HEK293 (cell line): ENCODE measurements around the gene AGAP1.

Experiments
- CTCF ChIA-PET: fragments of 350-600 bp; formaldehyde crosslinking; extraction: SDS; loops from one replicate; lab custom pipeline; 2021; ENCODE audit warnings: antibody characterized with exemption; lab: Yijun Ruan, JAX
- POLR2A ChIA-PET: fragments of 300-600 bp; formaldehyde crosslinking; extraction: SDS; loops from one replicate; lab custom pipeline; 2020; ENCODE audit warnings: antibody characterized with exemption, inconsistent platforms; lab: Yijun Ruan, JAX
- H3K27ac ChIP-seq: fragments of 200-500 bp; sonication (Bioruptor generic); 2 replicates; pipeline ENCODE4 v1.5.1; 2014; ENCODE audit warnings: low read depth, low read length, control low read depth, inconsistent platforms; ENCODE audit errors: extremely low read depth
- H3K36me3 ChIP-seq, 2 experiments: fragments of 200-500 bp in 1 of 2; sonication (Bioruptor generic) in 1 of 2; 1 replicate in 1 of 2; 2 replicates in 1 of 2; pipeline ENCODE4 v1.5.1; 2014 to 2017; ENCODE audit warnings: inconsistent platforms in 2 of 2, low read length in 2 of 2; ENCODE audit not compliant: control insufficient read depth in 2 of 2, insufficient read depth in 1 of 2
- H3K4me1 ChIP-seq: fragments of 200-500 bp; sonication (Bioruptor generic); 2 replicates; pipeline ENCODE4 v1.5.1; 2014; ENCODE audit warnings: mild to moderate bottlenecking, low read length, inconsistent platforms; ENCODE audit not compliant: control insufficient read depth, insufficient read depth
- H3K4me3 ChIP-seq: 2 replicates; pipeline ENCODE4 v1.5.1; 2011; ENCODE audit warnings: low read depth, mild to moderate bottlenecking, control low read depth, low read length, moderate library complexity
- H3K9me3 ChIP-seq: fragments of 200-500 bp; sonication (Bioruptor generic); 2 replicates; pipeline ENCODE4 v1.5.1; 2014; ENCODE audit warnings: low read depth, low read length, inconsistent platforms; ENCODE audit not compliant: control insufficient read depth, insufficient read depth
- BCL11A ChIP-seq: fragments of 450-650 bp; formaldehyde crosslinking; IDR thresholded peaks from 2 replicates; pipeline ENCODE4 v1.5.1; 2016; ENCODE audit warnings: low read depth, missing biosample characterization, missing genetic modification characterization
- BCL11B ChIP-seq: fragments of 450-650 bp; formaldehyde crosslinking; IDR thresholded peaks from 2 replicates; pipeline ENCODE4 v1.5.1; 2016; ENCODE audit warnings: low read depth, missing biosample characterization, missing genetic modification characterization
- MZF1 ChIP-seq: fragments of 450-650 bp; formaldehyde crosslinking; IDR thresholded peaks from 2 replicates; pipeline ENCODE4 v1.5.1; 2017; ENCODE audit warnings: missing biosample characterization, missing genetic modification characterization, borderline replicate concordance
- SP3 ChIP-seq: fragments of 450-650 bp; formaldehyde crosslinking; IDR thresholded peaks from 2 replicates; pipeline ENCODE4 v1.5.1; 2016; ENCODE audit warnings: missing biosample characterization, missing genetic modification characterization
- ZFHX2 ChIP-seq: fragments of 450-650 bp; formaldehyde crosslinking; conservative IDR thresholded peaks from 2 replicates; pipeline ENCODE4 v1.5.1; 2016; ENCODE audit warnings: missing biosample characterization, missing genetic modification characterization
- ZFP69B ChIP-seq: fragments of 450-650 bp; formaldehyde crosslinking; IDR thresholded peaks from 2 replicates; pipeline ENCODE4 v1.5.1; 2016; ENCODE audit warnings: missing biosample characterization, missing genetic modification characterization
- ZNF148 ChIP-seq: fragments of 450-650 bp; formaldehyde crosslinking; IDR thresholded peaks from 2 replicates; pipeline ENCODE4 v1.5.0; 2017; ENCODE audit warnings: missing biosample characterization, missing genetic modification characterization, borderline replicate concordance
- ZNF155 ChIP-seq: fragments of 450-650 bp; formaldehyde crosslinking; IDR thresholded peaks from 2 replicates; pipeline ENCODE4 v1.5.1; 2016; ENCODE audit warnings: missing biosample characterization, missing genetic modification characterization
- ZNF184 ChIP-seq: fragments of 450-650 bp; IDR thresholded peaks from 2 replicates; pipeline ENCODE4 v1.5.1; 2018; ENCODE audit warnings: missing biosample characterization, mild to moderate bottlenecking, missing genetic modification characterization
- ZNF19 ChIP-seq: fragments of 450-650 bp; formaldehyde crosslinking; IDR thresholded peaks from 2 replicates; pipeline ENCODE4; 2016; ENCODE audit warnings: missing biosample characterization, missing genetic modification characterization, low read depth
- ZNF211 ChIP-seq: fragments of 450-650 bp; formaldehyde crosslinking; IDR thresholded peaks from 2 replicates; pipeline ENCODE4 v1.5.1; 2016; ENCODE audit warnings: low read depth, missing biosample characterization, missing genetic modification characterization
- ZNF223 ChIP-seq: fragments of 450-650 bp; formaldehyde crosslinking; IDR thresholded peaks from 2 replicates; pipeline ENCODE4 v1.5.1; 2016; ENCODE audit warnings: missing biosample characterization, missing genetic modification characterization
- ZNF239 ChIP-seq: fragments of 450-650 bp; formaldehyde crosslinking; IDR thresholded peaks from 2 replicates; pipeline ENCODE4 v1.5.1; 2016; ENCODE audit warnings: missing biosample characterization, missing genetic modification characterization
- ZNF843 ChIP-seq: fragments of 450-650 bp; formaldehyde crosslinking; IDR thresholded peaks from 2 replicates; pipeline ENCODE4 v1.5.1; 2016; ENCODE audit warnings: missing biosample characterization, missing genetic modification characterization
- TF ChIP-seq, protein P1 (sequence below): fragments of 450-650 bp; formaldehyde crosslinking; conservative IDR thresholded peaks from 2 replicates; pipeline ENCODE4 v1.5.1; 2016; ENCODE audit warnings: low read depth, missing biosample characterization, missing genetic modification characterization
- TF ChIP-seq, protein P2 (sequence below): fragments of 450-650 bp; IDR thresholded peaks from 2 replicates; pipeline ENCODE4 v1.5.1; 2018; ENCODE audit warnings: missing biosample characterization, missing genetic modification characterization

AGAP1 gene

DNA sequence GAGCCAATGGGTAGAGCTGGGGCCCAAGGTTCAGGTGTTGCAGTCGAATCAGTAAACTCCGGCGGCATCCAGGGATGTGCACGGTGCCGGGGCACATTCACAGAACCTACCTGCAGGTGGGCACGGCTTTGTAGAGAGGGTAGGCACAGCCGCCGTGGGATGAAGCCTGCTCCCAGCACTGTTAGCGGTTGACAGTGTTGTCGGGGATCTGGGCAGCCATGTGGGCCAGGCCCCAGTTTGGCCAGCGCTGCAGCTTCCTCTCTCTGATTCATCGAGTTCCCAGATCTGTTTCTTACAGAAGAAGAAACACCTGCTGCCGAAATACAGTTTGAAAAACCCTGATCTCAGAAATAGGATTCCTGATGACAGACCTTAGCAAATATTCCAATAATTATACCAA, 274.8 kb downstream of the AGAP1 start:
- H3K36me3 ChIP-seq = peaks cover 0 to 11% of the 10 kb centered on the region in 2 experiments; a peak in 2 of 3 replicates
- H3K4me3 ChIP-seq = no peak overlapping the region
- H3K4me1 ChIP-seq = no peaks in the 10 kb centered on the region
- CTCF ChIA-PET = interaction anchor here (0.7 to 1.0 kb wide), 2 partner anchors 9 to 11 kb away, joined by 3 read pairs; no protein-coding TSS in a partner anchor
- H3K9me3 ChIP-seq = no peaks in the 10 kb centered on the region
- POLR2A ChIA-PET = no interaction called here
- no peak overlapping the region for H3K27ac ChIP-seq
- TF ChIP-seq ZNF155 (tag by site-specific recombination) = no peak

DNA sequence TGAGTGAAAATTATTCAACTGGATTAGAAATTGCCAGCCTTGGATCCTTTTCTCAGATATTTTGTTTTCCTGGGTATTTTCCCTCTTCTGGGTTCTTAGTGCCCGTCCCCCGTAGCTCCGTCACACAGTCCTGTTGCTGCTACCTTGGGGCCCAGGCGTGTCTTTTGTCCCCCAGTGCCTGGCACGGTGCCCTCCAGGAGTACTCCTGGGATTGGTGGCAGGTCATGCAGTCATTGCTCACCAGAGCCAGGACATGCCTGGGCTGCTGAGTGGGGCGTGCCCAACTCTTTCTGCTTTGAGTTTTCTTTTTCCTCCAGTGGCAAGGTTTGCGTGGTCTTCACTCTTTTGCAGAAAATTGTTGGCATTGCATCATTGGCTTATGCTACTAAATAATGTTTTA, 275.2 kb downstream of the AGAP1 start:
- ChIA-PET CTCF (interaction anchor here (0.7 to 1.0 kb wide), 2 partner anchors 9 to 11 kb away, joined by 3 read pairs; no protein-coding TSS in a partner anchor), POLR2A (no interaction called here)
- H3K36me3 ChIP-seq = peaks cover 0 to 6% of the 10 kb centered on the region in 2 experiments; a peak in 2 of 3 replicates
- H3K9me3 ChIP-seq = no peaks in the 10 kb centered on the region
- no peaks in the 10 kb centered on the region for H3K4me1 ChIP-seq
- H3K27ac ChIP-seq = no peak overlapping the region
- no peak overlapping the region for H3K4me3 ChIP-seq
- TF ChIP-seq SP3 (no peak), BCL11B (tag by site-specific recombination) (no peak), ZNF223 (no peak)
- TF ChIP-seq, all 188 proteins: peak for 0

DNA sequence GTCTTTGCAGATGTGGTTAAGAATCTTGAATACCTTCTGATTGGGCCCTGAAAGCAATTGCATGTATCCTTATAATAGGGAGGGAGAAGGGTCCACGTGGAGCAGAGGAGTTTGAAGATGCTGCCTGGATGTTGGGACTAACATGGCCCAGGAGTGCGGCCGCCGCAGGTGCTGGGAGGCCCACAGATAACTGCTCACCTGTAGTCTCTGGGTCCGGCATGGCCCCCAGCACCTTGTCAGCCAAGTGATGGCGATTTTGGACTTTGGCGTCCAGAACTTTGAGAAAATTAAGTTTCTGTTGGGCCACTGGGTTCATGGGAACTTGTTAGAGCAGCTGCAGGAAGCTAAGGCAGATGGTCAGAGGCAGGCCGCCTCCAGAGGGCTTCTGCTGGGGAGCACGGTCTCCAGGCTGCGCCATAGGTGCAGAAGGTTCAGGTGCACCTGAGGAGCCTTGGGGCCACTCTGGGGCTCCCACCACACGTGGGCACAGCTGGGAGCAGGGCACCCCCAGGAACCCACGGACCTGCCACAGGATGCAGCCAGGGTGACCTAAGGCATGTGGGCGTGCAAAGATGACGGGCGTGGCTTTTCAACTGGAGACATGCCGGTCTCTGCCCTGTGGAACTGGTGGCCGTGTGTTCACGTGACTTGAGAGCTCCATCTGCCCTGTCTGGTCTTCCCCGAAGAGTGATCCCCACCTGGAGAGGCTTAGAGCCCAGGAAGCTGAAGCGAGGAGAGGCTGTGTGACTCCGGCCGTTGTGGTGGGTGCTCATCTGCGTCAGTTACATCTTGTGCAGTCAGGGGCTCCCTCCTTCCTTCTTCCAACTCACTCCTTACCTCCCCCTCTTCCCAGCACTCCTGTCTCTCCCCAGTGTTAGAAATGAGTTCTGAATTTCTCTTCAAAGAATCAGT, 277.3 kb downstream of the AGAP1 start:
- TF ChIP-seq ZNF19 (tag by site-specific recombination) = no peak
- H3K4me1 ChIP-seq = no peaks in the 10 kb centered on the region
- ChIA-PET CTCF (interaction anchor here (0.7 to 2.3 kb wide), 3 partner anchors 9 to 410 kb away, joined by 4 to 12 read pairs (median 5); no protein-coding TSS in a partner anchor), POLR2A (no interaction called here)
- H3K9me3 ChIP-seq = no peaks in the 10 kb centered on the region
- H3K4me3 ChIP-seq = no peak overlapping the region
- peaks cover 0 to 5% of the 10 kb centered on the region in 2 experiments; a peak in 2 of 3 replicates for H3K36me3 ChIP-seq
- no peak overlapping the region for H3K27ac ChIP-seq

- H3K4me1 ChIP-seq = no peaks in the 10 kb centered on the region
- CTCF ChIA-PET = interaction anchor here (0.5 kb wide), 1 partner anchor 11 kb away, joined by 3 read pairs; no protein-coding TSS in a partner anchor
- POLR2A ChIA-PET = no interaction called here
- H3K36me3 ChIP-seq = peaks cover 0 to 5% of the 10 kb centered on the region in 2 experiments; a peak in 1 of 3 replicates
- no peaks in the 10 kb centered on the region for H3K9me3 ChIP-seq
- H3K27ac ChIP-seq = no peak overlapping the region
- no peak overlapping the region for H3K4me3 ChIP-seq
- TF ChIP-seq ZNF148 (tag by site-specific recombination) = no peak
- no peak for TF ChIP-seq ZNF239 (tag by site-specific recombination)
- TF ChIP-seq ZNF184 = no peak
- TF ChIP-seq ZNF843 (tag by site-specific recombination) = no peak
- no peak for TF ChIP-seq ZNF211 (tag by site-specific recombination)
- no peak for TF ChIP-seq ZFP69B
- TF ChIP-seq, protein P1, sequence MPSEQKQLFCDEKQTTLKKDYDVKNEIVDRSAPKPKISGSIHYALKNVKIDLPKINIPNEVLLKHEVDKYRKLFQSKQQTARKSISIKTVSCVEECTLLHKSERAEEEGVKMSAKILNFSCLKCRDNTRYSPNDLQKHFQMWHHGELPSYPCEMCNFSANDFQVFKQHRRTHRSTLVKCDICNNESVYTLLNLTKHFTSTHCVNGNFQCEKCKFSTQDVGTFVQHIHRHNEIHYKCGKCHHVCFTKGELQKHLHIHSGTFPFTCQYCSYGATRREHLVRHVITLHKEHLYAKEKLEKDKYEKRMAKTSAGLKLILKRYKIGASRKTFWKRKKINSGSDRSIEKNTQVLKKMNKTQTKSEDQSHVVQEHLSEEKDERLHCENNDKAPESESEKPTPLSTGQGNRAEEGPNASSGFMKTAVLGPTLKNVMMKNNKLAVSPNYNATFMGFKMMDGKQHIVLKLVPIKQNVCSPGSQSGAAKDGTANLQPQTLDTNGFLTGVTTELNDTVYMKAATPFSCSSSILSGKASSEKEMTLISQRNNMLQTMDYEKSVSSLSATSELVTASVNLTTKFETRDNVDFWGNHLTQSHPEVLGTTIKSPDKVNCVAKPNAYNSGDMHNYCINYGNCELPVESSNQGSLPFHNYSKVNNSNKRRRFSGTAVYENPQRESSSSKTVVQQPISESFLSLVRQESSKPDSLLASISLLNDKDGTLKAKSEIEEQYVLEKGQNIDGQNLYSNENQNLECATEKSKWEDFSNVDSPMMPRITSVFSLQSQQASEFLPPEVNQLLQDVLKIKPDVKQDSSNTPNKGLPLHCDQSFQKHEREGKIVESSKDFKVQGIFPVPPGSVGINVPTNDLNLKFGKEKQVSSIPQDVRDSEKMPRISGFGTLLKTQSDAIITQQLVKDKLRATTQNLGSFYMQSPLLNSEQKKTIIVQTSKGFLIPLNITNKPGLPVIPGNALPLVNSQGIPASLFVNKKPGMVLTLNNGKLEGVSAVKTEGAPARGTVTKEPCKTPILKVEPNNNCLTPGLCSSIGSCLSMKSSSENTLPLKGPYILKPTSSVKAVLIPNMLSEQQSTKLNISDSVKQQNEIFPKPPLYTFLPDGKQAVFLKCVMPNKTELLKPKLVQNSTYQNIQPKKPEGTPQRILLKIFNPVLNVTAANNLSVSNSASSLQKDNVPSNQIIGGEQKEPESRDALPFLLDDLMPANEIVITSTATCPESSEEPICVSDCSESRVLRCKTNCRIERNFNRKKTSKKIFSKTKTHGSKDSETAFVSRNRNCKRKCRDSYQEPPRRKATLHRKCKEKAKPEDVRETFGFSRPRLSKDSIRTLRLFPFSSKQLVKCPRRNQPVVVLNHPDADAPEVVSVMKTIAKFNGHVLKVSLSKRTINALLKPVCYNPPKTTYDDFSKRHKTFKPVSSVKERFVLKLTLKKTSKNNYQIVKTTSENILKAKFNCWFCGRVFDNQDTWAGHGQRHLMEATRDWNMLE (tag by site-specific recombination) = no peak
- TF ChIP-seq BCL11A (tag by site-specific recombination) = no peak
- TF ChIP-seq ZFHX2 (tag by site-specific recombination) = no peak
- TF ChIP-seq, protein P2, sequence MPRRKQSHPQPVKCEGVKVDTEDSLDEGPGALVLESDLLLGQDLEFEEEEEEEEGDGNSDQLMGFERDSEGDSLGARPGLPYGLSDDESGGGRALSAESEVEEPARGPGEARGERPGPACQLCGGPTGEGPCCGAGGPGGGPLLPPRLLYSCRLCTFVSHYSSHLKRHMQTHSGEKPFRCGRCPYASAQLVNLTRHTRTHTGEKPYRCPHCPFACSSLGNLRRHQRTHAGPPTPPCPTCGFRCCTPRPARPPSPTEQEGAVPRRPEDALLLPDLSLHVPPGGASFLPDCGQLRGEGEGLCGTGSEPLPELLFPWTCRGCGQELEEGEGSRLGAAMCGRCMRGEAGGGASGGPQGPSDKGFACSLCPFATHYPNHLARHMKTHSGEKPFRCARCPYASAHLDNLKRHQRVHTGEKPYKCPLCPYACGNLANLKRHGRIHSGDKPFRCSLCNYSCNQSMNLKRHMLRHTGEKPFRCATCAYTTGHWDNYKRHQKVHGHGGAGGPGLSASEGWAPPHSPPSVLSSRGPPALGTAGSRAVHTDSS = no peak
- TF ChIP-seq MZF1 (tag by site-specific recombination) = no peak
Measured at GRCh38 chr2:235773188-235773928, 279.5 kb downstream of the AGAP1 start.
